ENCODE results near the gene FOXL3.

FOXL3 gene

DNA sequence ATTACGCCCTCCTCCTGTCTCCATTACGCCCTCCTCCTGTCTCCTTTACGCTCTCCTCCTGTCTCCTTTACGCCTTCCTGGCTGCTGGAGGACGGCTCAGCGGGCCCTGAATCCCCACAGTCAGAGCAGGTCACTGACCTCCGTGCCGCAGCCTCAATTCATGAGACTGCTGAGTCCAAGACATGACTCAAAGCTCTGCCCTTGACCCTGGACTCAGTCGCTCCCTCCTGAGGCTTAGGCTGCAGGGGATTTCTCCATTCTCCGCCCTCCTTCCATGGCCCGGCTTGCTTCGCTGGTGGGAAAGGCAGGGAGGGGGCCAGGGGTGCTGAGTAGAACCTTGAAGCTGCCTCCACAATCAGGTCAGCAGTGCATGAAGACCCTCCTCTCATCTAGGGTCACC is 21.0 kb upstream of the FOXL3 start:
- H3K4me3 ChIP-seq (ENCODE audit: low read depth, low read length): no peak overlapping the region
- in situ Hi-C loops (cut with HindIII; ENCODE audit: low sequenced_read_pairs): no loop called here
- no peak for DNase-seq (ENCODE audit: low read depth)
- TF ChIP-seq, protein P1, sequence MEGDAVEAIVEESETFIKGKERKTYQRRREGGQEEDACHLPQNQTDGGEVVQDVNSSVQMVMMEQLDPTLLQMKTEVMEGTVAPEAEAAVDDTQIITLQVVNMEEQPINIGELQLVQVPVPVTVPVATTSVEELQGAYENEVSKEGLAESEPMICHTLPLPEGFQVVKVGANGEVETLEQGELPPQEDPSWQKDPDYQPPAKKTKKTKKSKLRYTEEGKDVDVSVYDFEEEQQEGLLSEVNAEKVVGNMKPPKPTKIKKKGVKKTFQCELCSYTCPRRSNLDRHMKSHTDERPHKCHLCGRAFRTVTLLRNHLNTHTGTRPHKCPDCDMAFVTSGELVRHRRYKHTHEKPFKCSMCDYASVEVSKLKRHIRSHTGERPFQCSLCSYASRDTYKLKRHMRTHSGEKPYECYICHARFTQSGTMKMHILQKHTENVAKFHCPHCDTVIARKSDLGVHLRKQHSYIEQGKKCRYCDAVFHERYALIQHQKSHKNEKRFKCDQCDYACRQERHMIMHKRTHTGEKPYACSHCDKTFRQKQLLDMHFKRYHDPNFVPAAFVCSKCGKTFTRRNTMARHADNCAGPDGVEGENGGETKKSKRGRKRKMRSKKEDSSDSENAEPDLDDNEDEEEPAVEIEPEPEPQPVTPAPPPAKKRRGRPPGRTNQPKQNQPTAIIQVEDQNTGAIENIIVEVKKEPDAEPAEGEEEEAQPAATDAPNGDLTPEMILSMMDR (IDR thresholded peaks at IDR 0.05; ENCODE audit: low read depth, low read length, missing control alignments): no peak

DNA sequence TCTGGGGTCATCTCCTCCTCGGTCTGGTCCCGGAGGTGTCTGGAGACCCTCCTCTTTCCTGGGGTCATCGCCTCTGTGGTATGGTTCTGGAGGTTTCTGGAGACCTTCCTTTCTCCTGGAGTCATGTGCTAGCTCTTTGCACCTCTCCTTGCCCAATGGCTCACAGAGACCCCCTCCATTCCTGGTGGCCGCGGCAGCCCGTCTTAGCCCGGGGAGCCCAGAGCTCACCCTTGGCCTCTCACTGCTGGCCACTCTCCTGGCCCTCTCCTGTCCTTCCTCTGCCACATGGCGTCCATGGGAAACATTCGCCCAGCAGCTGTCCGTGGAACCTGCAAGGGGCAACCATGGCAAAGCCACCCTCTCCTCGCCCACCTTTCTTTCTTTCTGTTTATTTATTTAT is 20.2 kb upstream of the FOXL3 start:
- TF ChIP-seq, protein P1 (IDR thresholded peaks at IDR 0.05; ENCODE audit: low read depth, low read length, missing control alignments): no peak

DNA sequence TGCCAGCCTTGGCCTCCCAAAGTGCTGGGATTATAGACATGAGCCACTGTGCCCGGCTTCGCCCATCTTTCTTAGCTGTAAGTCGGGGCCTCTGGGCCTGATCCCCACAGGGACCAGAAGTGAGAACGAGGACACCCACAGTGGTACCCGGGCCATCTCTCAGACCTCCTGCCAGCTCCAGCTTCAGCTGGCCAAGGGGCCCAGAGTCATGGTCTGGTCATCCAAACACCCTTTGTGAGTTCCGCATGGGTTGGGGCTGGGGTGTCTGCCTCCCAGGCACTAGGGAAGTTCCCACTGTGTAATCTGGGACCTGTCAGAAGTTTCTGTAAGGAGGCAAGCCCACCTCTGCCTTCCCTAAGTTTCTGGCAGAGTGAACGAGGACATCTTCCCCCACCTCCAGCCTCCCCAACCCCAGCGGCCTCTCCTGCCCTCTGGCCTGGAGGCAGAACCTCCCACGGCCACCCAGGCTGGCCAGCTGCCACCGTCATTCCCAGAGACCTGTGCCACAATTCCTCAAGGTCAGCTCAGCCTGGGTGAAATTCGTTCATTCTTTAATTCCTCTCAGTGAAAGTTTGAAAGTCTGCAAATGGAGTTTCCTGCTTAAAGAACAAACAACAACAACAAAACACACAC is 19.5 kb upstream of the FOXL3 start:
- DNase-seq (ENCODE audit: low read depth): no peak
- TF ChIP-seq, protein P1 (IDR thresholded peaks at IDR 0.05; ENCODE audit: low read depth, low read length, missing control alignments): no peak
- H3K4me3 ChIP-seq (ENCODE audit: low read depth, low read length): no peak overlapping the region
- in situ Hi-C loops (cut with HindIII; ENCODE audit: low sequenced_read_pairs): no loop called here

More for the DNA sequence above, 20.2 kb upstream of the FOXL3 start:
- DNase-seq (ENCODE audit: low read depth): no peak
- in situ Hi-C loops (cut with HindIII; ENCODE audit: low sequenced_read_pairs): no loop called here
- H3K4me3 ChIP-seq (ENCODE audit: low read depth, low read length): no peak overlapping the region

DNA sequence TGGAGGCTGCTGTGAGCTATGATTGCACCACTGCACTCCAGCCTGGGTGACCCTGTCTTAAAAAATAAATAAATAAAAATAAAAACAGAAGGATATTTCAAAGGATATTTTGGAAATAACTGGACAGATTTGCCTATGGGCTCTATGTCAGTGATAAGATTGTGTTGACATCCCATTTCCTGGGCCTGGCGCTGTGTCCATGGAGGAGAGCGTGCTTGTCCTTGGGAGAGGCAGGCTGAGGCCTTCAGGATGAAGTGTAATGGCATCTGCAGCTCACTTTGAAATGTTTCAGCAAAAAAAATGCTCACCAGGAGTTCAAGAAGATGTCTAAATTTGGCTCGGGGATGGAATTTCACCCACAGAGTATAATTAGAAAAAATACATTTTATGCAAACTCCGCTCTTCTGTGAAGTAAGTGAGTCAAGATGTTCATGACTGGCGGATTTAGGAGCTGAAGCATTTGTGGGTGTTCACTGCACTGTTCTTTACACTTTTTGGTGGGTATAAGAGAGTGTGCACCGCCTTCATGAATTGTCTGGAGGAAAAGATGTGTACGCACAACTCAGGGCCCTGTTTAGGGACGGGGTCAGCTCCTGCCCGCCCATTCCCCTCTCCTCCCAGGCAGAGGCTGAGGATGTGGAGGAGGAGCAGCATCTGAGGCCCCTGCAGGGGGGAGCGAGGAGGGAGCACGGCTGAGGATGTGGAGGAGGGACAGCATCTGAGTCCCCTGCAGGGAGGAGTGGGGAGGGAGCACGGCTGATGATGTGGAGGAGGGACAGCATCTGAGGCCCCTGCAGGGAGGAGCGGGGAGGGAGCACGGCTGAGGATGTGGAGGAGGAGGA is 18.5 kb upstream of the FOXL3 start:
- H3K4me3 ChIP-seq (ENCODE audit: low read depth, low read length): no peak overlapping the region

DNA sequence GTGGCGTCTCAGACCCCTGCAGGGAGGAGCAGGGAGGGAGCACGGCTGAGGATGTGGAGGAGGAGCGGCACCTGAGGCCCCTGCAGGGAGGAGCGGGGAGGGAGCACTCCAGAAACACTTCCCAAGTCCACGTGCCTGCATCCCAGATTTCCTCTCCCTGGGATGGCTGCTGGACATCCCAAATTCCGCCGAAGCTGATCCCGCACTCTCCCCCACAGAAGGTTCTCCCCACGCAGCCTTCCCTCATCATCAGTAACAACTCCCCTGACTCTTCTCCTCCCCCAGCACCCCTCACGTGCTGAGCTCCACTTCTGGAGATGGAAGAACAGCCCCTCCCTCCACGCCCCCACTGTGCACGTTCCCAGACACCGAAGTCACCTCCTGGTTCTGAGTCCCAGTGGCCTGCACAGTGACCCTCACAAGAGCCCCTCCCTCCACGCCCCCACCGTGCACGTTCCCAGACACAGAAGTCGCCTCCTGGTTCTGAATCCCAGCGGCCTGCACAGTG is 17.8 kb upstream of the FOXL3 start:
- DNase-seq (ENCODE audit: low read depth): no peak
- in situ Hi-C loops (cut with HindIII; ENCODE audit: low sequenced_read_pairs): no loop called here
- H3K4me3 ChIP-seq (ENCODE audit: low read depth, low read length): no peak overlapping the region
- TF ChIP-seq, protein P1 (IDR thresholded peaks at IDR 0.05; ENCODE audit: low read depth, low read length, missing control alignments): no peak

More for the DNA sequence above, 18.5 kb upstream of the FOXL3 start:
- in situ Hi-C loops (cut with HindIII; ENCODE audit: low sequenced_read_pairs): no loop called here
- DNase-seq (ENCODE audit: low read depth): no peak
- TF ChIP-seq, protein P1 (IDR thresholded peaks at IDR 0.05; ENCODE audit: low read depth, low read length, missing control alignments): no peak

DNA sequence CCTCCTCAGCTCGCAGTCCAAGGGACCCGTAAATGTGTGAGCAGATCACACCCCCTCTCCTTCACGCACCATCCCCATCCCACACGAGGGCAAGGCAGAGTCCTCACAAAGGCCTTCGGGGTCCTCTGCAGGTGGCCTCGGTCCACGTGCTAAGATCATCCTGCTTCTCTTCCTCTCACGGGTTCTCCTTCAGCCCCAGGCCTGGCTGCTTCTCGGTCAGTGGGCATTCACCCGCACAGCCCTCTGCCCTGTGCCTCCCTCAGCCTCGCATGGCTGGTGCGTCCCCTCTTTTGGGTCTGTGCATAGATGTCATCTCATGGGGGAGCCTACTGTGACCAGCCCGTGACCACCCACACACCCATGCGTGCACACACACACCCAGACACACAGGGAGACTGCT is 17.3 kb upstream of the FOXL3 start:
- DNase-seq (ENCODE audit: low read depth): no peak
- in situ Hi-C loops (cut with HindIII; ENCODE audit: low sequenced_read_pairs): no loop called here
- TF ChIP-seq, protein P1 (IDR thresholded peaks at IDR 0.05; ENCODE audit: low read depth, low read length, missing control alignments): no peak
- H3K4me3 ChIP-seq (ENCODE audit: low read depth, low read length): no peak overlapping the region
